Body of pancreas (tissue), 4 donors: ENCODE measurements around the gene IBTK.

Experiments
- POLR2A ChIP-seq, 3 donors: fragments of 450-650 bp; IDR thresholded peaks; one replicate each; pipeline ENCODE4 v1.6.1; 2016; ENCODE audit warnings: antibody characterized with exemption in 3 of 3, mild to moderate bottlenecking in 2 of 3
- TF ChIP-seq, protein P1 (sequence below), 7 experiments: fragments of 450-650 bp in 4 of 7; fragments of 200-600 bp in 3 of 7; sonication (generic) in 3 of 7; IDR thresholded peaks; one replicate each; pipeline ENCODE4 v1.5.1; 2016 to 2019; ENCODE audit warnings: antibody characterized with exemption in 7 of 7

- TF ChIP-seq, protein P1, sequence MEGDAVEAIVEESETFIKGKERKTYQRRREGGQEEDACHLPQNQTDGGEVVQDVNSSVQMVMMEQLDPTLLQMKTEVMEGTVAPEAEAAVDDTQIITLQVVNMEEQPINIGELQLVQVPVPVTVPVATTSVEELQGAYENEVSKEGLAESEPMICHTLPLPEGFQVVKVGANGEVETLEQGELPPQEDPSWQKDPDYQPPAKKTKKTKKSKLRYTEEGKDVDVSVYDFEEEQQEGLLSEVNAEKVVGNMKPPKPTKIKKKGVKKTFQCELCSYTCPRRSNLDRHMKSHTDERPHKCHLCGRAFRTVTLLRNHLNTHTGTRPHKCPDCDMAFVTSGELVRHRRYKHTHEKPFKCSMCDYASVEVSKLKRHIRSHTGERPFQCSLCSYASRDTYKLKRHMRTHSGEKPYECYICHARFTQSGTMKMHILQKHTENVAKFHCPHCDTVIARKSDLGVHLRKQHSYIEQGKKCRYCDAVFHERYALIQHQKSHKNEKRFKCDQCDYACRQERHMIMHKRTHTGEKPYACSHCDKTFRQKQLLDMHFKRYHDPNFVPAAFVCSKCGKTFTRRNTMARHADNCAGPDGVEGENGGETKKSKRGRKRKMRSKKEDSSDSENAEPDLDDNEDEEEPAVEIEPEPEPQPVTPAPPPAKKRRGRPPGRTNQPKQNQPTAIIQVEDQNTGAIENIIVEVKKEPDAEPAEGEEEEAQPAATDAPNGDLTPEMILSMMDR (IDR thresholded peaks at IDR 0.05) = no peak
- TF ChIP-seq POLR2A (IDR thresholded peaks at IDR 0.05) = no peak
Observed at GRCh38 chr6:82239597-82239996, 7.9 kb downstream of the IBTK start.
